IPS DF 4.7 (cell line): Measurements from ENCODE around the gene VEGFA.

Experiments
- DNase-seq: peaks from one replicate; pipeline ENCODE4 v3.0.0-alpha.2; 2013; ENCODE audit warnings: low spot score; ENCODE audit errors: extremely low read depth

VEGFA gene

DNA sequence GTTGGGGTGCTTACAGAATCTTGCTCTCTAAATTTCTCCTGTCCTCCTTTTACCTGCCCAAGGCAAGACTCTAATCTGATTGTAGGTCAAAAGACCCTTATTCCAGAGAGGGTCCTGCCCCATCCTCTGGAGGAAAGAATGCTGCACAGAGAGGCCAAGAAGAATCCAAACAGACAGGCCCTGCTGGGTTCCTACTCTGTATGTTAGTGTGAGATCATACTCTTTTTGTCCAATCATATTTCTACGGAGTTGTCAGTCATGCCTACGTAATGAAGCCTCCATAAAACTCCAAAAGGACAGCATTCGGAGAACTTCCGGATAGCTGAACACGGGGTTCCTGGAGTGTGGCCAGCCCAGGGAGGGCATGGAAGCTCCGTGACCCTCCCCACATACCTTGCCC lies 50.5 kb downstream of the VEGFA start:
- DNase-seq: no peak

DNA sequence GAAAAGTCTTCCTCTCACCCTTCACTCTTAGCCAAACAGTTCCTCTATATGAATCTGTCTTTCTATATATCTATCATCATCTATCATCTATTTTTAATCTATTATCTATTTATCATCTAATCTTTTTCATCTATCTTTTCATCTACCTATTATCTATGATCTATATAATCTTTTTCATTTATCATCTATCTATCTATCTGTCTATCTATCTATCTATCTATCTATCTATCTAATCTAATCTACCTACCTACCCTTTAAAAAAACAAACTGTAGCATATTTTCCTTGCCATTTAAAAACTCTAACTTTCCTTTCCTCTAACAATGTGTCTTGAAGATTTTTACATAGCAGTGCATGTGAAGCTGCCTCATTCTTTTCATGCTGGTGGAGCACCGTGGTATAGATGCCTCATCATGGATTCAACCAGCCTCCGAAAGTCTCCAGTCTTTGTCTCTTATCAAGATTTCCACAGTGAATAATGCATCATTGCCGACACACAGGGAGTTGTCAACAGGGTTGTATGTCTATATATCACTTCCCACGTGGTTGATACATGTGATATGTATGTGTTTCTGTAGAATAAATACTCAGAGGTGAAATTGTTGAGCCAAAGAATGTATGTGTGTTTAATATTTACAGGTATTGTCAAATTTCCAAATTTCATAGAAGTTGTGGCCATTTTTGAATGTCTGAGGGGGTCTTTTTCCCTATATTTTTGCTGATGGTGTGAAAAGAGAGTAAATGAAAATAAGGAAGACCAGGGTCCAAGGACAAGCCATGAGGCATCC lies 51.3 kb downstream of the VEGFA start:
- no peak for DNase-seq

DNA sequence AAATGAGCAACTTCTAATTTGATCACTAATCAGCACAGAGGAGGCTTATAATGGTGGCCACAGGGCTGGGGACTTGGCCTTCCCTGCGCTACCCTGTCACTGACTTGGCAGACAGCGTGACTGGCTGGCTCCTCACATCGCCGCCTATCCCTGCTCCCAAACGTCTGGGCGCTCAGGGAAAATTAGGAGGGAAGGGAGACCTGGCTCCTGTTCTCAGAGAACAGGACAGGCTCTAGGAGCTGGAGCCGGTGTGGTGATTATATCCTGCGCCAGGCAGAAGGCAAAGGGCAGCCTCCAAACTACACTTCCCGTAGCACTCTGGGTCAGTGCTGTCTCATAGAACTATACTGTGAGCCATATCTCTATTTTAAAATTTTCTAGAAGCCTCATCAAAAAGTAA lies 53.4 kb downstream of the VEGFA start:
- no peak for DNase-seq

DNA sequence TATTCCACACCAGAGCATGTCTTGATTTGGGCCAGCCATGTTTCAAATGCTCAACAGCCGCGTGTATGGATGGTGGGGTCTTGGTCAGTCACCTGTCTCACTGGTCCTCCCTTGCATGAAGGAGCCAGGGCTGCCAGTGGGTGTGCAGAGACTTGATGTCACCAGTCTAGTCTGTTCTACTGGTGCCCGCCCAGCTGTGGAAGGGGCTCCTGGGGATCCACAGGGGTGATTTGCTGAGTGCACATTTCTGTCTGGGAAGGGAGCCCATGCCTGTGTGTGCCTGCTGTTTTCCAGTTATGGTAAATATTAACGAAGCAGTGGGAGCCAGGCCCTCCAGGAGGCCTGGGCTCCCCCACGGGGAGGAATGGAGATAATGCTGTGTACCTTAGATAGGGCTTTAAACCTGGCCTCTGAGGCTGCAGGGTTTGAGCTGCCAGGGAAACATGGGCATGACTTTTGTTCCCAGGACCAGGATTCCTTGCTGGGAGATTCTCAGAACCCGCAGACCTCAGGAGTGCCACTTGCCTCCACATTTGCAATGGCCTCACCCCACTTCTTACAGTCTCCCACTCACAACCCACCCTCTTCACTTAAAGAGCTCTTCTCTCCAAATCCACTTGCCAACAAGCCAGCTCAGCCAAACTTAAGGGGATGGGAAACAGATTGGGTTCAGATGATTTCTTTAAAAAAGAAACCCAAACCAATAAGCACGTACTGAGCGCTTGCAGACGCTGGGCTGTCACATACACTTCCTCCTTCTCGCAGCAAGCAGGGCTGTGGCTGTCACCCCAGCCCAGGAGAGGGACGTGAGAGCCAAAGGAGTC lies 54.1 kb downstream of the VEGFA start:
- DNase-seq: no peak

DNA sequence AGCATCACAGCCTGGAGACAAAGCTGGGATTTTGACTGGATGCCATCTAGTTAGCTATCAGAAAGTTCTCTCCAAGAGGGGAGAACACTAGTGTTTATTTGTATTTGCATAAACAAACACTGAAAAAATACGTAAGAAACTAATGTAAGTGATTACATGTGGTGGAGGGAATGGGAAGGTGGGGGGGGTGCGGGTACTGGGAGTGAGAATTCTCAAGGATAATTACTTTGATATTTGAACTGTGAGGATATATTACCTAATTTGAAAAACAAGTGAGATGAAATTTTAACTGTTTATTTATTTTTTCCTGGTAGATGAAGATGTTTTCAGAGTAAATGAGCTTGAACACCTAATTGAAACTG lies 54.7 kb downstream of the VEGFA start:
- no peak for DNase-seq

DNA sequence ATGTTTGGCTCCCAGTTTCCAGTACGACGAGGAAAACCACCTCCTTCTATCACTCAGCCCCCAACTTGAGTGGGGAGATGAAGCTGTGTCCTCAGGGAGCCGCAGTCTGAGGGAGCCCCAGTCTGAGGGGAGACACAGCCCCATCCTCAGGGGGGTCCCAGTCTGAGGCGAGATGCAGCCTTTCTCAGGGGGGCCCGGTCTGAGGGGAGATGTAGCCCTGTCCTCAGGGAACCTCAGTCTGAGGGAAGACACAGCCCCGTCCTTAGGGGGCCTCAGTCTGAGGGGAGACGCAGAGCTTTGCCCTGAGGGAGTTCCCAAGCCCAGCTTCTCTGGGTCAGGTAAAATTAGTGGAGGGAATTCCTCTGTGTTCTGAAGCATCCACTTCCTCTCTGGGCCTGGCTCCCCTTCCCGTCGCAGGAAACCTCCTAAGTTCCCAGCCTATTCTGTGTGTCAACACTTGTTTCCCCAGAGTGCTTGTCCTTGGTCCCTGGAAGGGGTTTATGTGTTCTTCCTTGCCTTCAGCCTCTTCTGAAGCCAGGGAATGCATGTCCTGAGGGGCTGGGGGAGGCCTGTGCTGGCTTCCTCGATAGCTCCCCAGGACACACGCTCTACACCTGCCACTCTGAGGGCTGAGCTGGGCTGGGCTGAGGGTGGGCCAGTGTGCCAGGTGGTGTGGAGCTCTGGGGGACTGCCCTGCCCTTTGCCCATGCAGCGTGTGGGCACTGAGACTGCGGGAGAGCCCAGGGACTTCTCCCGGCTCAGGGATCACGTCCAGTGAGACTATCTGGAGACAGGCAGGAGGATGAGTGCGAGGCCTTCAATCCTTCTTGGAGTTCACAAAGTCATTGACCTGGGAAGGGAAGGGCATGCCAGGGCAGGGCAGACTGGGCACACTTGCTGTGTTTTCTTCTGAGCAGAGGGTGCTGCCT lies 55.4 kb downstream of the VEGFA start:
- DNase-seq: no peak

DNA sequence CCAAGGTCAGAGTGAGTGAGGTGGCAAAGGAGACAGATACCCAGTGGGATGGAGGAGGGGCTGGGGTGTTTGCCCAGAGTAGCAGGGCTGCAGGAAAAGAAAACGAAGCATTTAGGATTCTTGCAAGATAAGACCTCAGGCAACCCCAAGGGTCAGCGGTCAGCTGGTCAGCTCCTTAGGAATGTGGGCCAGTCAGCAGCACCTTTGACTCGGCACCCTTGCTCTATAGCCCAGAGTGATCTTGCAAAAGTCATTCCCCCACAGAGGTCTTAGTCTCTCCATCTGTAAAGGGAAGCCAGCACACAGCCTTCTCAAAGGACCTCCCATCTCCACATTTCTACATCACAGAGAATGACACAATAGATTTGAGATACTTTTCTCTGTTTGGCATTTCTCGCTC lies 56.7 kb downstream of the VEGFA start:
- no peak for DNase-seq

DNA sequence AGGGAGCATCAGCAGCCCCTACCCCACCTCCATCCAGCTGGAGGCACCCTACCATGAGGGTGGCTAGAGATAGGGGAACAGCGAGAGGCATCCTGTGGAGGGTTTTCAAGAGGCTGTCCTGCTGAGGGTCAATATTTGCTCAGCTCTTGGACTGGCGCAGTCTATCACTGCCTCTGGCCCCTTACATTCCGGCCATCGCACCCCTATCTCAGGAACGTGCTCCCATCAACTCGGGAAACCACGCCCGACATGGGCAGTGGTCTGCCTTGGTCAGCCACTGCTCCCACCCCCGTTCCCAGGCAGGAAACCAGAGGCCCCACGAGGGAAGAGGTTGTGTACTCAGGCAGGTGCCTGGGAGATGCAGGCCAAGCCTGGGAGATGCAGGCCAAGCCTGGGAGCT lies 57.9 kb downstream of the VEGFA start:
- no peak for DNase-seq

DNA sequence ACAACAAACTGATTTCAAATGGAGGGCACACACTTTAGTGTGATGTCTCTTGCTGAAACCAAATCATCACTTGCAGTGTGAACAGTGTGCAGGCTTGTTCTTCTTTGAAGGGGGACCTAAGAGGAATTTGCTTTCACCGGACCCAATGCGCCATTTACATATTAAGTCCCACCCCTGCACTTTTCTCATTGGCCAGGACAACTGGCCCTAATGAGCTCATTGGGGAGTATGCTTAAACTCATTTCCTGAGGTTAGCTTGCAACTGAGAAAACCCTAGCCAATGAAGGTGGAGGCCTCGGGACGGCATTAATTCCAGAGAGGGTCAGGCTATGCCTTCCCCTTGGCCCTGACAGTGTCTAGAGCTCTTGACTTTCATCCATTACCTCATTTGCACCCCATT lies 58.7 kb downstream of the VEGFA start:
- DNase-seq: no peak

DNA sequence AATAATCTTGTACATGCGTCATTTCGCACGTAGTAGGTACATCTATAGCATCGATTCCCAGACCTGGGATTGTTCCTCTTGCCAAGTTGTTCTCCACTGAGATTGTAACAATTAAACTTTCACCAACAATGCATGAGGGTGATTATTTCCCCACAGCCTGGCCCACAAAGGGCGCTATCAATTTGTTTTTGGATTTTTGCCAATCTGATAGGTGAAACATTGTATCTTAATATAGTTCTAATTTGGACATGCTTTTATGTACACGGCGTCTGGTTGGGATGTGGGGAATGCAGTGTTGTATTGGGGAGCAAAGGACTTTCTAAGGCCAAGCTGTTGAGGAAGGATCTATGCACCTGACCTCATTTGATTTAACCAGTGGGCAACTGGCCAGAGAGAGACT lies 59.5 kb downstream of the VEGFA start:
- DNase-seq: no peak

DNA sequence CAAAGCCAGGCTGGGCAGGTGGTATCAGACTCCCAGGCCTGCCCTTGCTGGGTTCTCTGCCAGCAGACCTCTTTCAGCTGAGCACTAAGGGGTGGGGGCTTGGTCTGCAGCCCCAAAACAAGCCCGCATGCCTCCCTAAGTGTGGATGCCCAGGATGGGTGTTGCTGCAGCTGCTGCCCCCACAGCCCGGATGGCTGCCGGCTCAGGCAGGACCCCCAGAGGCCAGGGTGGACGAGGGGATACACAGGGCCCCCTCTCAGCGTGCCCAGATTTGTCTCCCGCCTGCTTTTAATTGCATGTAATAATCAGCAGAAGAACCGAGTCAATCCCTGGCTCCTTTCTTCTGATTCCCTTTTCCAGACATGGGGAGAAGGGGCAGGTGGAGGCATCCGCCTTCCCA lies 60.8 kb downstream of the VEGFA start:
- no peak for DNase-seq

DNA sequence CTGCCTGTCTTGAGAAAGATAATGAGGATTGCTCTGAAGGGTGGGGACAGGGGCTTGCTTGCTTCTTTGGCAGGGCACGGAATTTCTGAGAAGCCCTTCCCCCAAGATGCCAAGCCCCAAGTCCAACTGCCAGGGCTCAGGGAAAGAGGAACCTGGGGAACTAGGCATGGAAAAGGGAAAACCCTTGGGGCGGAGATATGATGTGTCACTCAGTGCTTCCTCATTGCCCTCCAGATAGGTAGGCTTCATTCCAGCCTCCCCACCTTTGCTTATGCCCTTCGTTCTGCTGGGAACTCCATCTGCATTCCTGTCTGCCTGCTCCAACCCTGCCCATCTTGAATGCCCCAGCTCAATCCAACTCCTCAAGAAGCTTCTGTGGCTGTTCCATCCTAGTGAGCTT lies 61.2 kb downstream of the VEGFA start:
- no peak for DNase-seq

DNA sequence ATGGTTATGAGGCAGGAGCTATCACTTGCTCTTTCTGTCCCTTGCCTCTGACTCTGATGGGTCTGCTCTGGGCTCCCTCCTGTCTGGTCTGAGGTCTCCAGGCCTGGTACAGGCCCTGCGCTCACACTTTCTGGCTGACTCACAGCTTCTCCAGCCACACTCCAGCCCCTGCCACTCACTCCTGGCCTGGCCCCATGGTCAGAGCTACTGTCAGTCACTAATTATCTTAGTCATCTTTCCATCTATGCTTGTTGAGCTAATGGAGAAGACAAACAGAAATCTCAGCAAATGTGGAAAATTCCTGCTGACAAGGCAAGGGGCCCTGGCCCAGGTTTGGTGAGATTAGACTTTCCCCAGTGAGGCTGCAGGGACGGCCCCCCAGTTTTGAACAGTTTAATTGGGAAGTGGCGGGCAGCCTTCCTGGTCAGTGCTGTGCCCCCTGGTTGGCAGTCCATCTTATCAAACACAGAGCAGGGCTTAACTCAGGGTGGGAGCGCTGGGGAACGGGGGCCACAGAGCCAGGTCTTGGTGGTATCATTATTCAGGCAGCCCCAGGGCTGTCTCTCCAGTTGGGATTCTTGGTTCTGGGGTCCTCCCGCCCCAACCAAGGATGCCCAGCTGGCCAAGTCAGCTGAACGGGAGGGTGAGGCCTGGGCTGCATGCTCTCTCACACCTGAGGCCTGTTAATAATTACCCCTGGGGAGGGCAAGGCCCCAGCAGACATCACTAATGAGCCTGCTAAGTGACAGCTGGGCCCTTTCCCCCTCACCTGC lies 63.4 kb downstream of the VEGFA start:
- no peak for DNase-seq

DNA sequence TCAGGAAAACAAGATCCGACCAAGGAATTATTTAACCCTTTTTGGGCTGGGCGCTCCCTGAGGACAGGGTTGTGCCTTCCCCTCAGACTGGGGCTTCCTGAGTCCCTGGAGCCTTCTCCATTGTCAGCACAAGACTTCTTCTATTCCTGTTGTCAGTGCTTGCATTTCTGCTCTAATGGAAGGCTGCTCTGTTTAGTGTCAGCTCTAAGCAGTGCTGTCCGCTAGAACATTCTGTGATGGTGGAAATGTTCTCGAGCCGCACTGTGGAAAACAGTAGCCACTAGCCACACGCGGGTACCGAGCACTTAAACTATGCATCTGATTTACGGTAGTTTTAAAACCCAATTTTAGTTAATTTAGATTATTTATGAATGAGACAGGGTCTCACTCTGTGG lies 64.0 kb downstream of the VEGFA start:
- no peak for DNase-seq

DNA sequence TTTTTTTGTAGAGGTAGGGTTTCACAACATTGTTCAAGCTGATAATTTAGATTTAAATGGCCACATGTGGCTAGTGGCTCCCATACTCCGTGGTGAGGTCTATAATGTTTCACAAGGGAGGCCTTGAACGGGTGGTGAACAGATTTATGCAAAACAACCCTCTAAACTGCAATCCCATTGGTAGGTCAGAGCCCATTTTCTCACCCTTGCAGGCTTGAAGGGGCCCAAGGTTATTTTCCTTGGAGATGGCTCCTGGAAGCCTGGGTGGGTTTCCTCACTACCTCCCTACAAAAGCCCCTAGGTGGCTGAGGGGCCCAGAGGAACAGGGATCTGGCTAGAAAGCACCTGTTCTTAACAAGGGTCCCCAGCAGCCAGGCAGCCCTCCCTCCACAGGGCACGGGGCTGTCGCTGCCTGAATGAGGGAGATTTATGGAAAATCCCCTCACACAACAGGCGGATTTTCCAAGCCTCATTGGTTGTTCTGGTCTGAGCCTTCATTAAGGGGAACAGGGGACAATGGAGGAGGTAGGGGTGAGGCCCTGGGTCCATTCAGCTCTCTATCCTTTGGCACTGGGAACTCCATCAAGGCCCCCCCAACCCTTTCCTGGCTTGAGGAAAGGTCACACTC lies 64.6 kb downstream of the VEGFA start:
- DNase-seq: no peak

DNA sequence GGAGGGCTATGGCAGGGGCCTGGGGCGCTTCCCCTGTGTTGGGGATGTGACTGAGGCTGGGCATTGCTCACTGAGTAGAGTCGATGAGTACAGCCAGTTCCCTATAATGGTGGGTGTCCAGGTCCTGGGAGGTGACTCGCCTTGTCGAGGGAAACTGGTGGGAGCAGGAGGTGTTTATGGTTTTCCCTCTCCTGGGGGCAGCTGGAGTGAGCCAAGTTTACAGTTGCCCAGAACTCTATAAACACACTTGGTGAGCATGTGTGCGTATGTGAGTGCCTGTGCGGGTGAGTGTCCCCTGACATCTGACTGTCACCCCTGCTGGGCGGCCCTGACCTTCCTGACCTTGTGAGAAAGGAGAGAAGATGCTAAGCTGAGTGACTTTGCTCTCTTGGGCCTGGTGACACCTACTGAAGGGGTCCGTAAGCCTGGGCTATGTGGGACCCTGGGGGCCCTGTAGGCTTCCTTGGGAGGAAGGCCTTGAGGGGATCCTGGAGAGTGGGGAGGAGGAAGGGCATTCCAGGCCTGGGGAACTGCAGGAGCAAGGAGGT lies 65.9 kb downstream of the VEGFA start:
- DNase-seq: no peak
